Activated B cell treated with CpG ODN at 0.5 μM for 24 hours (primary cell): ENCODE measurements around the gene EDN1. TPM values are rescaled to one million over a fixed set of nuclear protein-coding genes. Genes with fewer than 3 reads are reported as not detected.

Experiments used
- ATAC-seq: fragments of 200-7000 bp; cut with Tn5 transposase; one replicate; pipeline ENCODE4 v1.10.0; 2021; ENCODE audit warnings: low read depth, mild to moderate bottlenecking, moderate library complexity
- CTCF ChIA-PET: fragments of 350-600 bp; sonication (Branson Sonifier 250); formaldehyde crosslinking; loops from one replicate; lab custom pipeline; 2021; ENCODE audit warnings: antibody characterized with exemption; lab: Charles Lee
- POLR2A ChIA-PET: fragments of 350-600 bp; sonication (Branson Sonifier 250); formaldehyde crosslinking; loops from one replicate; lab custom pipeline; 2021; ENCODE audit warnings: antibody characterized with exemption; lab: Charles Lee
- DNase-seq: peaks from one replicate; pipeline ENCODE4 v3.0.0; 2022
- H3K27ac Mint-ChIP-seq: one replicate; pipeline ENCODE4 v1.8.0; 2020; ENCODE audit warnings: mixed read lengths
- H3K27me3 Mint-ChIP-seq: one replicate; pipeline ENCODE4 v1.8.0; 2021; ENCODE audit warnings: mixed read lengths
- H3K36me3 Mint-ChIP-seq: one replicate; pipeline ENCODE4 v1.8.0; 2021; ENCODE audit warnings: low read depth, mixed read lengths
- H3K4me1 Mint-ChIP-seq: one replicate; pipeline ENCODE4 v1.8.0; 2021; ENCODE audit warnings: mixed read lengths
- H3K4me3 Mint-ChIP-seq: one replicate; pipeline ENCODE4 v1.8.0; 2020; ENCODE audit warnings: mild to moderate bottlenecking, mixed read lengths
- H3K9me3 Mint-ChIP-seq: one replicate; pipeline ENCODE4 v1.8.0; 2020; ENCODE audit warnings: mixed read lengths
- intact Hi-C: fragments of 100-400 bp; cut with micrococcal nuclease; formaldehyde crosslinking; loops from one replicate; pipeline ENCODE4 v1.15.1; 2024
- total RNA-seq: library from RNA; stranded (reverse); gene quantifications from 2 replicates; pipeline ENCODE4 v1.2.3, GENCODE V29; 2022
- TF ChIP-seq, protein P1 (sequence below): fragments of 200-600 bp; IDR thresholded peaks from one replicate; pipeline ENCODE4 v1.8.0; 2022; ENCODE audit warnings: antibody characterized with exemption, mild to moderate bottlenecking

EDN1 gene
- total RNA-seq, 1 donor from 2014 or later: 0.91 TPM

DNA sequence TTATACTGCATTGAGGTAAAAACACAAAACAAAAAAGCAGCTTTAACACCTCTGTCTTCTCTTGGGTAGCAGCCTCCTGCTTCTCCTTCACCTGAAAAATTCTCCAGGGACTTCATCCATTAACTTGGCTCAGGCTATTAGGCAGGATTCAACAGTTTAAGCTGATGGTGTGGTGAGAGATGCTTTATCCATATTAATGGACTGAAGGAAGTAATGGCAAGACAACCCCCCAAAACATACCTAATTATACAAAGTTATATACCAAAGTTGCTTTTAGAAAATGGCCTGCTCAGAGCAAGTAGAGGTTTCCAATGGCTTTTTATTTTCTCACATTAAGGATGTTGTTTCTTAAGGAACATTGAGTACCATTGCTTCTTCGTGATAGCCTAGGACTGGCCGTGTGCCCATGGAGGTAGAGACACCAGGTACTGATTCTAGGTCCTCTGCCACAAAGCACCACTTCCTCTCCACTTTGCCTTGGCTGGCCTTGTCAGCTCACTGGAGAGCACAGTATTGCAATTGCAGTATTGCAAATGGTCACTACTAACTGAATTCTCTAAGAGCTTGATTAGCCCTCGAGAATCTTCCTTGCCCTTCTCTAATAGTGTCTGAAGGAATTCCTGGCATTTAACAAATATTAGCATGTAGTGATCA lies 7.3 kb downstream of the EDN1 start:
- TF ChIP-seq, protein P1, sequence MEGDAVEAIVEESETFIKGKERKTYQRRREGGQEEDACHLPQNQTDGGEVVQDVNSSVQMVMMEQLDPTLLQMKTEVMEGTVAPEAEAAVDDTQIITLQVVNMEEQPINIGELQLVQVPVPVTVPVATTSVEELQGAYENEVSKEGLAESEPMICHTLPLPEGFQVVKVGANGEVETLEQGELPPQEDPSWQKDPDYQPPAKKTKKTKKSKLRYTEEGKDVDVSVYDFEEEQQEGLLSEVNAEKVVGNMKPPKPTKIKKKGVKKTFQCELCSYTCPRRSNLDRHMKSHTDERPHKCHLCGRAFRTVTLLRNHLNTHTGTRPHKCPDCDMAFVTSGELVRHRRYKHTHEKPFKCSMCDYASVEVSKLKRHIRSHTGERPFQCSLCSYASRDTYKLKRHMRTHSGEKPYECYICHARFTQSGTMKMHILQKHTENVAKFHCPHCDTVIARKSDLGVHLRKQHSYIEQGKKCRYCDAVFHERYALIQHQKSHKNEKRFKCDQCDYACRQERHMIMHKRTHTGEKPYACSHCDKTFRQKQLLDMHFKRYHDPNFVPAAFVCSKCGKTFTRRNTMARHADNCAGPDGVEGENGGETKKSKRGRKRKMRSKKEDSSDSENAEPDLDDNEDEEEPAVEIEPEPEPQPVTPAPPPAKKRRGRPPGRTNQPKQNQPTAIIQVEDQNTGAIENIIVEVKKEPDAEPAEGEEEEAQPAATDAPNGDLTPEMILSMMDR: no peak
- ATAC-seq (no peak), DNase-seq (no peak)
- POLR2A ChIA-PET: no interaction called here
- H3K27me3 Mint-ChIP-seq: peaks cover 18% of the 10 kb centered on the region
- CTCF ChIA-PET: no interaction called here
- no peaks in the 10 kb centered on the region for H3K9me3 Mint-ChIP-seq
- H3K4me3 Mint-ChIP-seq: no peak overlapping the region
- no peaks in the 10 kb centered on the region for H3K4me1 Mint-ChIP-seq
- intact Hi-C loops: no loop called here
- H3K27ac Mint-ChIP-seq: no peak overlapping the region
- peaks cover 5% of the 10 kb centered on the region for H3K36me3 Mint-ChIP-seq

DNA sequence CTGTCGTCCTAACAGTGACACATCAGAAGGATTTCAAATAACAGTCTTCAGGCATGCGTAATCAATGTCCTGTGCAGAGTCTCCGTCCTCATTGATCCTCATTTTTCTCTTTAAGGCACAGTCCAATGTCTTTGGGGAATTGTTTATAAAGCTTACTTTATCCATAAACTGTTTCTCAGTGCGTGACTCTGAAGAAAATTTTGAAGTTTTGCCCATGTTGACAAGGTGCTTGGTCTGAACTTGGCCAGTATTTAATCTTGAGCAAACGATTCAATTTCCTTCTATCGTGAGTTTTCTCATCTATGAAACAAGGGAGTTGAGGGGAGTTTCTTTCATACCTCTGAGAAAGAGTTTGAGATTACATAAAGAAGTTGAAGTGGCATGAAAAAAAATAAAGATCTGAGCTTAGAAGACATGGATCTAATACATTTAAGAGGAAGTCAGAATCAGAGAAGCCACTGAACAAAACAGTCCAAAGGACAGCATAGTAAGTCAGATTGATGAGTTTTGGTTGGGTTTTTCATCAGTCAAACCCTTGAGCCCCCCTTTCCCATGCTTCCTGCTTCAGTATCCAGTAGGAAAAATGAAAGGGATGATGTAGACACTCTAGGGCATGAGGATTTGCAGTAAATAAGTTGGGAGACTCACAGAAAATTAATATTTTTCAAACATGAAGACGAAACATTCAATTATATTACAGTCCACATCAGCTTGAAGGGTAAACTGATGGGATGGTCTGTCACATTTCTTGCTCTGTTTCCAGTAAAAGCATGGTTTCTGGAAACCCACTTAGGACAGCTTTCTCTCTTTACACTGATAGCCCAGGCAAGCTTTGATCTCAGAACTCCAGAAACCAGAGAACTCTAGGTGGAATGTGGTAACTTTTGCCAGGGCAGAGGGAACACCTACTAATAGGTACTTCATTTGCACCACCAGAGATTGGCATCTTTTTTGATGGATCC lies 8.1 kb downstream of the EDN1 start:
- Mint-ChIP-seq H3K4me3 (no peak overlapping the region), H3K9me3 (no peaks in the 10 kb centered on the region), H3K27ac (no peak overlapping the region), H3K4me1 (no peaks in the 10 kb centered on the region), H3K36me3 (peaks cover 5% of the 10 kb centered on the region), H3K27me3 (peaks cover 10% of the 10 kb centered on the region)
- intact Hi-C loops: no loop called here
- DNase-seq (no peak), ATAC-seq (no peak)
- CTCF ChIA-PET: no interaction called here
- TF ChIP-seq, protein P1: no peak
- POLR2A ChIA-PET: interaction anchor here (0.6 kb wide), 1 partner anchor 567 kb away, joined by 3 read pairs; no protein-coding TSS in a partner anchor

DNA sequence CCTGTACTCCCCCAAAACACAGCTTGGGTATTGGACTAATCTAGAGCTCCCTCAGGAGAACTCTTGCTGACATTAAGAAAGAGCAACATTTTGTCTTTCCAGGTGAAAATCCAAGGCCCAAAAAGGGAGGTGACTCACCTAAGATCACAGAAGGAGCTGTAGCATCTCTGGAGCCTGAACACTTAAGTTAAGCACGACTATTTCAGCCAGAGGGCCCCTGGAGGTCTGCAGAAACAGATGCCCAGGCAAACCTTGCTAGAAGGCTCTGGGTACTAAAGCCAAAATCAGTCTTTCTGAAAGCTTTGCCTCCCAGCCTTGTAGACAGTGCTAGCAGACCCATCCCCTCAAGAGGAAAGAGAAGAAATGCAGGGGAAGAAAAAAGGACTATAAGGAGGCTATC lies 8.8 kb downstream of the EDN1 start:
- H3K27ac Mint-ChIP-seq: no peak overlapping the region
- TF ChIP-seq, protein P1: no peak
- ATAC-seq (no peak), DNase-seq (no peak)
- H3K36me3 Mint-ChIP-seq: peaks cover 5% of the 10 kb centered on the region
- ChIA-PET CTCF (no interaction called here), POLR2A (interaction anchor here (0.6 kb wide), 1 partner anchor 567 kb away, joined by 3 read pairs; no protein-coding TSS in a partner anchor)
- no peaks in the 10 kb centered on the region for H3K4me1 Mint-ChIP-seq
- intact Hi-C loops: no loop called here
- no peaks in the 10 kb centered on the region for H3K9me3 Mint-ChIP-seq
- H3K4me3 Mint-ChIP-seq: no peak overlapping the region
- H3K27me3 Mint-ChIP-seq: peaks cover 5% of the 10 kb centered on the region

DNA sequence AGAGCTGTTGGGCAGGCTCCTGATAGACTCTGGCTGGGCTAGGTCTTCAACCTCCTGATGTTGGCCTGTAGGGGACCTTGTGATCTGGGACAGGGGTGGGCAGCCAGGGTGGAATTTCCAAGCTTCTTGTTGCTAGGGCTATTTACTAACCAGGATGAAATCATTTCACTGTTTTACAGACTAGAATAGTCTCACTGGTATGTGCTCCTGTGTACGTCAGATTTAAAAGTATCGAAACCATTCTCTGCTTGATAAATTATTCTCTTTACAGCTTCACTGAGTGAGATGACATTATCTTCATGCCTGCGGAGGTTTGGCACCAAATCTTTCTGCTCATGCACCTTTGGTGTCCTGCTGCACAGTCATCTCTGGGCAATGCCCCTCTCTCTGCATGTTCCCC lies 10.9 kb downstream of the EDN1 start:
- intact Hi-C loops: no loop called here
- ATAC-seq: no peak
- POLR2A ChIA-PET: no interaction called here

More for the DNA sequence above, 10.9 kb downstream of the EDN1 start:
- Mint-ChIP-seq H3K4me1 (no peaks in the 10 kb centered on the region), H3K27me3 (peaks cover 13% of the 10 kb centered on the region), H3K36me3 (peaks cover 5% of the 10 kb centered on the region), H3K27ac (no peak overlapping the region), H3K9me3 (no peaks in the 10 kb centered on the region), H3K4me3 (no peak overlapping the region)
- CTCF ChIA-PET: interaction anchor here (1.4 to 1.5 kb wide), 2 partner anchors 9 to 11 kb away, joined by 3 read pairs; partner anchors contain the start of gene EDN1
- DNase-seq: no peak
- TF ChIP-seq, protein P1: no peak
